GM12874 (cell line): ENCODE data around the gene SLC35D1.

Experiments used
- CTCF ChIP-seq: IDR thresholded peaks from 2 replicates; pipeline ENCODE4 v1.5.1; 2011; ENCODE audit warnings: low read depth, mild to moderate bottlenecking, control low read depth, low read length, moderate library complexity; ENCODE audit not compliant: insufficient read depth

Gene SLC35D1

GRCh38 chr1:67044631-67045270 is 9.2 kb downstream of the SLC35D1 start:
- TF ChIP-seq CTCF = no peak

- TF ChIP-seq CTCF = no peak
Observed at GRCh38 chr1:67043366-67043765, 10.6 kb downstream of the SLC35D1 start.

GRCh38 chr1:67041841-67042503 is 12.0 kb downstream of the SLC35D1 start:
- TF ChIP-seq CTCF = no peak

GRCh38 chr1:67040405-67040804 is 13.5 kb downstream of the SLC35D1 start:
- TF ChIP-seq CTCF = no peak

- no peak for TF ChIP-seq CTCF
Observed at GRCh38 chr1:67031859-67032247, 22.1 kb downstream of the SLC35D1 start.

- TF ChIP-seq CTCF = no peak
Observed at GRCh38 chr1:67031121-67031858, 22.7 kb downstream of the SLC35D1 start.

- no peak for TF ChIP-seq CTCF
Observed at GRCh38 chr1:67029472-67029871, 24.5 kb downstream of the SLC35D1 start.
